ENCODE results near the gene UBXN6.

The UBXN6 gene

DNA sequence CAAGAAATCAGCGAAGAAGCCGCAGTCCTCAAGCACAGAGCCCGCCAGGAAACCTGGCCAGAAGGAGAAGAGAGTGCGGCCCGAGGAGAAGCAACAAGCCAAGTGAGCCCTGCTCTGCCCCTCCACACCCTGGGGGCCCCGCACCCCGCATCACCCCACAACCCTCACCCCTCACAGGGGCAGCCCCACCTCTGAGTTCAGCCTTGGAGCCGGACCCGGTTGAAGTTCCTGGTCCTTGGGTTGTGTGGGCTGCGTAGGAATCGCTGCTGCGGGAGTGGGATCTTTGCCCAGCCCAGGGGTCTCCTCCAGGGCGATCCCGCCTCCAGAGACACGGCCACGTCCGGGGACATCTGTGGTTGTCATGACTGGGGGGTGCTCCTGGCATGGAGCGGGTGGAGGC, 38.7 kb upstream of the UBXN6 start:
- Histone ChIP-seq H3K79me2 (ENCODE audit: insufficient read depth, low read length) (no peaks in the 10 kb centered on the region), H3K9me3 (ENCODE audit: insufficient read depth, low read length, severe bottlenecking) (no peaks in the 10 kb centered on the region), H3K4me3 (ENCODE audit: low read depth in 1 of 2, low read length in 2 of 2) (no peak overlapping the region), H3K27me3 (ENCODE audit: insufficient read depth, low read length, poor library complexity) (no peaks in the 10 kb centered on the region), H3K9ac (ENCODE audit: low read depth, low read length) (no peak overlapping the region), H3K27ac (ENCODE audit: low read length) (no peak overlapping the region), H4K20me1 (ENCODE audit: insufficient read depth, low read length) (peaks cover 8% of the 10 kb centered on the region; the same call in 1 of the 2 replicates), H3K4me2 (ENCODE audit: insufficient read depth, low read length) (no peak overlapping the region), H2AFZ (ENCODE audit: low read depth, low read length) (no peak overlapping the region), H3K36me3 (ENCODE audit: insufficient read depth, low read length) (peaks cover 79% of the 10 kb centered on the region), H3K4me1 (ENCODE audit: insufficient read depth, low read length) (no peaks in the 10 kb centered on the region)
- TF ChIP-seq EZH2 (IDR thresholded peaks at IDR 0.05; ENCODE audit: borderline replicate concordance, low read depth, low read length, severe bottlenecking) = no peak
- TF ChIP-seq, protein P1, sequence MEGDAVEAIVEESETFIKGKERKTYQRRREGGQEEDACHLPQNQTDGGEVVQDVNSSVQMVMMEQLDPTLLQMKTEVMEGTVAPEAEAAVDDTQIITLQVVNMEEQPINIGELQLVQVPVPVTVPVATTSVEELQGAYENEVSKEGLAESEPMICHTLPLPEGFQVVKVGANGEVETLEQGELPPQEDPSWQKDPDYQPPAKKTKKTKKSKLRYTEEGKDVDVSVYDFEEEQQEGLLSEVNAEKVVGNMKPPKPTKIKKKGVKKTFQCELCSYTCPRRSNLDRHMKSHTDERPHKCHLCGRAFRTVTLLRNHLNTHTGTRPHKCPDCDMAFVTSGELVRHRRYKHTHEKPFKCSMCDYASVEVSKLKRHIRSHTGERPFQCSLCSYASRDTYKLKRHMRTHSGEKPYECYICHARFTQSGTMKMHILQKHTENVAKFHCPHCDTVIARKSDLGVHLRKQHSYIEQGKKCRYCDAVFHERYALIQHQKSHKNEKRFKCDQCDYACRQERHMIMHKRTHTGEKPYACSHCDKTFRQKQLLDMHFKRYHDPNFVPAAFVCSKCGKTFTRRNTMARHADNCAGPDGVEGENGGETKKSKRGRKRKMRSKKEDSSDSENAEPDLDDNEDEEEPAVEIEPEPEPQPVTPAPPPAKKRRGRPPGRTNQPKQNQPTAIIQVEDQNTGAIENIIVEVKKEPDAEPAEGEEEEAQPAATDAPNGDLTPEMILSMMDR (IDR thresholded peaks at IDR 0.05; ENCODE audit: borderline replicate concordance, extremely low read depth, low read length, poor library complexity, severe bottlenecking) = no peak
- DNase-seq (no peak), ATAC-seq (ENCODE audit: insufficient read depth, low read depth) (no peak)

DNA sequence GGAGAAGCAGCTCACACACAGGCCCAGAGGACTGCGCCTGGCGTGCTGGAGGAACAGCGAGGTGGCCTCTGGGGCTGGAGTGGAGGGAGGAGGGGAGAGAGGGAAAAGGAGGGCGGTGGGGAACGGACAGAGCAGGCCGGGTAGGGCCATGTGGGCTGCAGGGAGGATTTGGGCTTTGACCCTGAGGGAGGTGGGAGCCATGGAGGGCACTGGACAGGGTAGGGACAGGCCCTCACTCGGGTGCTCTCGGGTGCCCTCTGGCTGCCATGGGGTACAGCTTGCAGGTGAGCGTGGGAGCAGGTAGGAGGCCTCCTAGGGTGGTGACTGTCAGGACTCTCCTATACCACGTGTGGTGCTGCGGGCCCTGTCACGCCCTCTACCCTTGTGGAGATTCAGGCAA, 37.9 kb upstream of the UBXN6 start:
- Histone ChIP-seq H3K4me1 (ENCODE audit: insufficient read depth, low read length) (no peaks in the 10 kb centered on the region), H3K9me3 (ENCODE audit: insufficient read depth, low read length, severe bottlenecking) (no peaks in the 10 kb centered on the region), H3K27ac (ENCODE audit: low read length) (no peak overlapping the region), H3K79me2 (ENCODE audit: insufficient read depth, low read length) (no peaks in the 10 kb centered on the region), H3K4me3 (ENCODE audit: low read depth in 1 of 2, low read length in 2 of 2) (no peak overlapping the region), H3K4me2 (ENCODE audit: insufficient read depth, low read length) (no peak overlapping the region), H4K20me1 (ENCODE audit: insufficient read depth, low read length) (peaks cover 8% of the 10 kb centered on the region; the same call in 1 of the 2 replicates), H2AFZ (ENCODE audit: low read depth, low read length) (no peak overlapping the region), H3K9ac (ENCODE audit: low read depth, low read length) (no peak overlapping the region), H3K36me3 (ENCODE audit: insufficient read depth, low read length) (peaks cover 76% of the 10 kb centered on the region), H3K27me3 (ENCODE audit: insufficient read depth, low read length, poor library complexity) (no peaks in the 10 kb centered on the region)
- DNase-seq (no peak), ATAC-seq (ENCODE audit: insufficient read depth, low read depth) (peak; percentile 35; the same call in 1 of the 3 replicates)
- TF ChIP-seq, protein P1 (IDR thresholded peaks at IDR 0.05; ENCODE audit: borderline replicate concordance, extremely low read depth, low read length, poor library complexity, severe bottlenecking) = no peak
- TF ChIP-seq EZH2 (IDR thresholded peaks at IDR 0.05; ENCODE audit: borderline replicate concordance, low read depth, low read length, severe bottlenecking) = no peak

DNA sequence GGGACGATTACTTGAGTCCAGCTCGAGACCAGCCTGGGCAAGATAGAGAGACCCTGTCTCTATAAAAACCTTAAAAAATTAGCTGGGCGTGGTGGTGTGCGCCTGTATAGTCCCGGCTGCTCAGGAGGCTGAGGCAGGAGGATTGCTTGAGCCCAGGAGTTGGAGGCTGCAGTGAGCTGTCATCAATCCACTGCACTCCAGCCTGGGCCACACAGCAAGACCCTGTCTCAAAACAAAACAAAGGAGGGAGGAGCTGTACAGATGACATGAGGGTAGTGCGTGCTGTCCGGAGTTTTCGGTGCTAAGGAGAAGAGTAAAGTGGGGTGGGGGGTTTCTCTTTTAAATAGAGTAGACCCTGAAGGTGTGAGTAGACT, 37.1 kb upstream of the UBXN6 start:
- DNase-seq (no peak), ATAC-seq (ENCODE audit: insufficient read depth, low read depth) (no peak)
- H3K9me3 ChIP-seq (ENCODE audit: insufficient read depth, low read length, severe bottlenecking) = no peaks in the 10 kb centered on the region
- no peak overlapping the region for H3K4me2 ChIP-seq (ENCODE audit: insufficient read depth, low read length)
- H3K27me3 ChIP-seq (ENCODE audit: insufficient read depth, low read length, poor library complexity) = no peaks in the 10 kb centered on the region
- TF ChIP-seq, protein P1 (IDR thresholded peaks at IDR 0.05; ENCODE audit: borderline replicate concordance, extremely low read depth, low read length, poor library complexity, severe bottlenecking) = no peak
- H3K36me3 ChIP-seq (ENCODE audit: insufficient read depth, low read length) = peaks cover 78% of the 10 kb centered on the region
- no peaks in the 10 kb centered on the region for H3K4me1 ChIP-seq (ENCODE audit: insufficient read depth, low read length)
- H3K27ac ChIP-seq (ENCODE audit: low read length) = no peak overlapping the region
- H3K79me2 ChIP-seq (ENCODE audit: insufficient read depth, low read length) = no peaks in the 10 kb centered on the region
- H2AFZ ChIP-seq (ENCODE audit: low read depth, low read length) = no peak overlapping the region
- no peak overlapping the region for H3K9ac ChIP-seq (ENCODE audit: low read depth, low read length)
- H3K4me3 ChIP-seq (ENCODE audit: low read depth in 1 of 2, low read length in 2 of 2) = no peak overlapping the region
- H4K20me1 ChIP-seq (ENCODE audit: insufficient read depth, low read length) = peaks cover 8% of the 10 kb centered on the region; the same call in 1 of the 2 replicates

All from DND-41 (cell line).